CD4-positive, alpha-beta T cell treated with Interleukin-4 for 1 hour (primary cell): ENCODE data around the gene IGFN1.

ENCODE experiments used
- DNase-seq, 2 donors: peaks; one replicate each; pipeline ENCODE4 v3.0.0-alpha.2; 2020 to 2022

Gene IGFN1

GRCh38 chr1:201186192-201186591 lies 4.4 kb upstream of the IGFN1 start:
- DNase-seq, result no peak

- DNase-seq, result no peak
These were observed 1.5 kb upstream of the IGFN1 start for GRCh38 chr1:201189085-201189484.

- no peak for DNase-seq
These were observed 619 bp upstream of the IGFN1 start for GRCh38 chr1:201190005-201190404.

GRCh38 chr1:201191653-201192260 lies 1.1 kb downstream of the IGFN1 start:
- no peak for DNase-seq

GRCh38 chr1:201192261-201192788 lies 1.7 kb downstream of the IGFN1 start:
- DNase-seq, result no peak

GRCh38 chr1:201194046-201194445 lies 3.4 kb downstream of the IGFN1 start:
- no peak for DNase-seq

- DNase-seq, result no peak
These were observed 8.0 kb downstream of the IGFN1 start for GRCh38 chr1:201198598-201198997.

- DNase-seq, result no peak
These were observed 14.4 kb downstream of the IGFN1 start for GRCh38 chr1:201205036-201205435.

- DNase-seq, result no peak
These were observed 15.6 kb downstream of the IGFN1 start for GRCh38 chr1:201206176-201206575.

GRCh38 chr1:201207046-201207445 lies 16.4 kb downstream of the IGFN1 start:
- no peak for DNase-seq

- DNase-seq, result no peak
These were observed 17.6 kb downstream of the IGFN1 start for GRCh38 chr1:201208236-201208635.

- DNase-seq, result no peak
These were observed 21.4 kb downstream of the IGFN1 start for GRCh38 chr1:201212056-201212455.

- no peak for DNase-seq
These were observed 21.9 kb downstream of the IGFN1 start for GRCh38 chr1:201212461-201213055.

- no peak for DNase-seq
These were observed 22.6 kb downstream of the IGFN1 start for GRCh38 chr1:201213106-201213770.

GRCh38 chr1:201213926-201214325 lies 23.3 kb downstream of the IGFN1 start:
- DNase-seq, result no peak

GRCh38 chr1:201214461-201214860 lies 23.8 kb downstream of the IGFN1 start:
- DNase-seq, result no peak

- DNase-seq, result no peak
These were observed 24.3 kb downstream of the IGFN1 start for GRCh38 chr1:201214886-201215285.

- no peak for DNase-seq
These were observed 25.1 kb downstream of the IGFN1 start for GRCh38 chr1:201215531-201216357.

- no peak for DNase-seq
These were observed 25.9 kb downstream of the IGFN1 start for GRCh38 chr1:201216395-201217085.

- no peak for DNase-seq
These were observed 26.5 kb downstream of the IGFN1 start for GRCh38 chr1:201217146-201217545.

GRCh38 chr1:201217851-201218250 lies 27.2 kb downstream of the IGFN1 start:
- no peak for DNase-seq

GRCh38 chr1:201218409-201218808 lies 27.8 kb downstream of the IGFN1 start:
- no peak for DNase-seq
